WERI-Rb-1 (cell line): Measurements from ENCODE around the gene ING5.
A peak's percentile ranks its signal among the peaks of the same experiment; 100 is the strongest.

Source experiments
- DNase-seq: peaks from one replicate; pipeline ENCODE4 v3.0.0-alpha.2; 2020
- H3K27ac ChIP-seq: fragments of 250-450 bp; sonication (Bioruptor Pico); 2 replicates; pipeline ENCODE4 v1.5.1; 2020; ENCODE audit warnings: mild to moderate bottlenecking, moderate library complexity
- H3K27me3 ChIP-seq: fragments of 250-450 bp; sonication (Bioruptor Pico); 2 replicates; pipeline ENCODE4 v1.5.1; 2021; ENCODE audit warnings: mild to moderate bottlenecking, low read depth, moderate library complexity; ENCODE audit not compliant: insufficient read depth, severe bottlenecking
- H3K36me3 ChIP-seq: fragments of 250-450 bp; sonication (Bioruptor Pico); 2 replicates; pipeline ENCODE4 v1.5.1; 2020; ENCODE audit warnings: mild to moderate bottlenecking, moderate library complexity
- H3K4me3 ChIP-seq: 2 replicates; pipeline ENCODE4 v1.5.1; 2011; ENCODE audit warnings: low read depth, mild to moderate bottlenecking, control low read depth, low read length
- H3K9me3 ChIP-seq: fragments of 250-450 bp; sonication (Bioruptor Pico); 2 replicates; pipeline ENCODE4 v1.5.1; 2021; ENCODE audit warnings: mild to moderate bottlenecking, moderate library complexity; ENCODE audit not compliant: severe bottlenecking
- TF ChIP-seq, protein P1 (sequence below): IDR thresholded peaks from 2 replicates; pipeline ENCODE4 v1.5.1; 2011; ENCODE audit warnings: low read depth, mild to moderate bottlenecking, control low read depth, inconsistent platforms, low read length

ING5 gene

DNA sequence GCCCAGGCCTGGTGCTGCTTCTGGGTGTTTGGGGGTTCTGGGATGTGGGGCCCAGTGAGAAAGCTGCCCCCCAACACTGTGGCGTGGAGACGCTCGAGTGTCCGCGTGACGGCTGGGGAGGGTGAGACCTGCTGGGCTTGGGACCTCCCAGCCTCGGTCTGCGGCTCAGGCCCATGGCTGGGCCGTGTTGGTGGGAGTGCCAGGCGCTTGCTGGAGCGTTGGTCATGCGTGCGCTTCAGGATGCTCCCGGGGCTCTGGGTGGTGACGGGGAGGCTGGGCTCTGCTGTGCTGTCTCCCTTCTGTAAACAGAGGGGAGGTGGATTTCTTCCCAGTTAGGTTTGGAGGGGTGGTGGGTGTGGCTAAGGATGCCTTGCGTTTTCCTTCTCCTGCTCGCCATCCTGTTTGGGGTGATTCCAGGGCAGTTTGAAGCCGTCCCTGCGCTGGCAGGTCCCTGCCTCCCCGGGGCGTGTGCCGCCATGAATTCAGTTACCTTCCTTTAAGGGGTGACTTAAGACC, 75.4 kb downstream of the ING5 start:
- no peaks in the 10 kb centered on the region for H3K27me3 ChIP-seq
- H3K27ac ChIP-seq: no peak overlapping the region
- H3K36me3 ChIP-seq: no peaks in the 10 kb centered on the region
- H3K4me3 ChIP-seq: no peak overlapping the region
- no peak for DNase-seq
- TF ChIP-seq, protein P1, sequence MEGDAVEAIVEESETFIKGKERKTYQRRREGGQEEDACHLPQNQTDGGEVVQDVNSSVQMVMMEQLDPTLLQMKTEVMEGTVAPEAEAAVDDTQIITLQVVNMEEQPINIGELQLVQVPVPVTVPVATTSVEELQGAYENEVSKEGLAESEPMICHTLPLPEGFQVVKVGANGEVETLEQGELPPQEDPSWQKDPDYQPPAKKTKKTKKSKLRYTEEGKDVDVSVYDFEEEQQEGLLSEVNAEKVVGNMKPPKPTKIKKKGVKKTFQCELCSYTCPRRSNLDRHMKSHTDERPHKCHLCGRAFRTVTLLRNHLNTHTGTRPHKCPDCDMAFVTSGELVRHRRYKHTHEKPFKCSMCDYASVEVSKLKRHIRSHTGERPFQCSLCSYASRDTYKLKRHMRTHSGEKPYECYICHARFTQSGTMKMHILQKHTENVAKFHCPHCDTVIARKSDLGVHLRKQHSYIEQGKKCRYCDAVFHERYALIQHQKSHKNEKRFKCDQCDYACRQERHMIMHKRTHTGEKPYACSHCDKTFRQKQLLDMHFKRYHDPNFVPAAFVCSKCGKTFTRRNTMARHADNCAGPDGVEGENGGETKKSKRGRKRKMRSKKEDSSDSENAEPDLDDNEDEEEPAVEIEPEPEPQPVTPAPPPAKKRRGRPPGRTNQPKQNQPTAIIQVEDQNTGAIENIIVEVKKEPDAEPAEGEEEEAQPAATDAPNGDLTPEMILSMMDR: no peak
- H3K9me3 ChIP-seq: peaks cover 4% of the 10 kb centered on the region

DNA sequence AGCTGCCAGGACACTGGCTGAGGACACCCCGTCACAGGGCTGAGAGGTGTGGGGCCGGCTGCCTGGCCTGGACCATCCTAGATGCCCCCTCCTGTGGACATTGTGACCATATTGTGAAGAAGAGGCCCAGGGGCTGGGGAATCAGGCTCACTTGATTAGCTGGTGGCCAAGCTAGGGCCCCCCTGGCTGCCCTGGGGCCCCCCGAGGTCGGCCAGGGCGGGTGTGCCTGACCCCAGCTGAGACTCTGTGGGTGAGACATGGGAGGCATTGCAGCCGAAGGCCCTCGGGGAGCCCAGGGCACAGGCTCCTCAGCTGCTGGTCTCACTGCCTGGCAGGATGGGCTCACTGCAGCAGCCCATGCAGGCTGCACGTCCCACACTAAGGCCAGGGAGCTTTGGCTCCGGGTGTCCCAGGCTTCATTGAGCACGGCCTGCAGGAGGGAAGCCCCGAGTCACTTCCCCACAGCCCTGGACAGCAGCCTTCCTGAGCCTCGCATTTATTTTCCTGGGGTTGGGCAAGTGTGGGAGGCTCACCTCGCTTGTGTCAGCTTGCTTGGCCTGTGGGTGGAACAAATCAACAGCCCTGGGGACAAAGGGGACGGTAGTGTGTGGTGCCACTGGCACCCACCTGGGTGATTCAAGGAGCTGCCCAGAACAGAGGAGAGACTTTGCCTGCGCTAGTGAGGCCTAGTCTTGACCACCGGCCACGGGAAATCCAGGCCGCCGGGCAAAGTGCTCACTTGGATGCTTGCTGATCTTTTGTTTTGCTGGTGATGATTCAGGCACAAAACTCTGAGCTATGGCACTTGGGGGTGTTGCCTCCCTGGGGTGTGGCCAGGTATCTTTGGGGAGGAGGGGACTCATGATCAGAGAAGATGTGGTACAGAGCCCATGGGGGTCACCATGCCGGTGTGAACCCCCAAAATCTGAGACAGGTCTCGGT, 76.1 kb downstream of the ING5 start:
- Histone ChIP-seq H3K27me3 (no peaks in the 10 kb centered on the region), H3K9me3 (peaks cover 4% of the 10 kb centered on the region), H3K36me3 (no peaks in the 10 kb centered on the region), H3K27ac (no peak overlapping the region), H3K4me3 (no peak overlapping the region)
- peak; percentile 6 for DNase-seq
- TF ChIP-seq, protein P1: no peak
